GM12878 (cell line): ENCODE data around the gene ANO7. TPM values are rescaled to one million over a fixed set of nuclear protein-coding genes. Genes with fewer than 3 reads are reported as not detected.

Source experiments
- ATAC-seq: fragments of 200-7000 bp; cut with Tn5 transposase; 3 replicates; pipeline ENCODE4 v1.9.1; 2020; ENCODE audit warnings: mild to moderate bottlenecking, moderate library complexity
- BruUV-seq: library from RNA; stranded (reverse); fragments of 400-500 nt; replicated peaks from 2 replicates; lab custom pipeline; 2021; lab: Mats Ljungman, UMichigan
- CTCF ChIA-PET: fragments of 300-600 bp; sonication (Branson Sonifier 250); formaldehyde crosslinking; extraction: SDS; loops from one replicate; lab custom pipeline; 2021; ENCODE audit warnings: inconsistent platforms; lab: Yijun Ruan, JAX
- POLR2A ChIA-PET: fragments of 350-600 bp; formaldehyde crosslinking; extraction: SDS; loops from one replicate; lab custom pipeline; 2021; ENCODE audit warnings: inconsistent platforms; lab: Charles Lee
- RAD21 ChIA-PET: fragments of 300-600 bp; sonication (Branson Sonifier 250); formaldehyde crosslinking; loops from one replicate; lab custom pipeline; 2023; ENCODE audit warnings: antibody characterized with exemption; ENCODE audit not compliant: unreplicated experiment; lab: Charles Lee
- SMC1A ChIA-PET: fragments of 300-600 bp; sonication (Branson Sonifier 250); formaldehyde crosslinking; loops from one replicate; lab custom pipeline; 2023; ENCODE audit not compliant: unreplicated experiment, uncharacterized antibody; lab: Charles Lee
- DNase-seq: peaks from one replicate; pipeline ENCODE4 v3.0.0-alpha.2; 2011; ENCODE audit warnings: low read depth, low spot score
- FAIRE-seq: peaks from 3 replicates; lab custom pipeline; 2011; peaks lifted over from hg19 to GRCh38; lab: Jason Lieb, UNC
- H2AFZ ChIP-seq: 2 replicates; pipeline ENCODE4 v1.6.0; 2011; ENCODE audit warnings: low read depth, low read length, control low read depth; ENCODE audit not compliant: control insufficient read depth
- H3K27ac ChIP-seq: 2 replicates; pipeline ENCODE4 v1.5.1; 2011; ENCODE audit warnings: control low read depth; ENCODE audit not compliant: control insufficient read depth, insufficient read depth
- H3K27me3 ChIP-seq, 2 experiments: replicated peaks in 1 of 2; 2 replicates each; pipeline versions ENCODE4 v1.6.0 to v1.6.1; 2011; ENCODE audit warnings: low read length in 1 of 2; ENCODE audit not compliant: control insufficient read depth in 2 of 2, insufficient read depth in 2 of 2
- H3K36me3 ChIP-seq, 2 experiments: 2 replicates each; pipeline ENCODE4 v1.5.1; 2011; ENCODE audit warnings: low read length in 1 of 2; ENCODE audit not compliant: control insufficient read depth in 2 of 2, insufficient read depth in 2 of 2
- H3K4me1 ChIP-seq: 2 replicates; pipeline ENCODE4 v1.6.1; 2011; ENCODE audit warnings: mild to moderate bottlenecking, low read length, moderate library complexity, mixed read lengths; ENCODE audit not compliant: control insufficient read depth, insufficient read depth
- H3K4me2 ChIP-seq: 2 replicates; pipeline ENCODE4 v1.6.0; 2011; ENCODE audit warnings: control low read depth; ENCODE audit not compliant: control insufficient read depth, insufficient read depth
- H3K4me3 ChIP-seq: fragments of 200-600 bp; sonication (generic); 2 replicates; pipeline ENCODE4 v1.5.1; 2016
- H3K79me2 ChIP-seq: 2 replicates; pipeline ENCODE4 v1.6.0; 2011; ENCODE audit warnings: low read length; ENCODE audit not compliant: control insufficient read depth, insufficient read depth
- H3K9ac ChIP-seq: 2 replicates; pipeline ENCODE4 v1.8.0; 2011; ENCODE audit warnings: low read length, control low read depth, mixed read lengths; ENCODE audit not compliant: control insufficient read depth, insufficient read depth
- H3K9me3 ChIP-seq: replicated peaks from 3 replicates; pipeline ENCODE4 v1.5.1; 2011; ENCODE audit warnings: mild to moderate bottlenecking, low read length; ENCODE audit not compliant: control insufficient read depth, insufficient read depth
- H4K20me1 ChIP-seq: 2 replicates; pipeline ENCODE4 v1.6.0; 2011; ENCODE audit not compliant: control insufficient read depth, insufficient read depth
- ASH2L ChIP-seq: fragments of 300-600, 200-600 bp; sonication (generic); IDR thresholded peaks from 2 replicates; pipeline ENCODE4 v1.6.1; 2017; ENCODE audit warnings: low read depth, mild to moderate bottlenecking, borderline replicate concordance
- ESRRA ChIP-seq: IDR thresholded peaks from 2 replicates; pipeline ENCODE4 v1.6.1; 2012; ENCODE audit warnings: mild to moderate bottlenecking, low read length, improper control_type of control experiment
- MAX ChIP-seq: IDR thresholded peaks from 2 replicates; pipeline ENCODE4 v1.6.1; 2012; ENCODE audit warnings: low read depth, low read length, improper control_type of control experiment
- RUNX3 ChIP-seq: IDR thresholded peaks from 2 replicates; pipeline ENCODE4 v1.6.1; 2012; ENCODE audit warnings: low read length, inconsistent platforms
- SPI1 ChIP-seq: IDR thresholded peaks from 2 replicates; pipeline ENCODE4 v1.6.1; 2011; ENCODE audit warnings: low read depth, mild to moderate bottlenecking, low read length, moderate library complexity, borderline replicate concordance; ENCODE audit not compliant: insufficient read depth
- ZSCAN29 ChIP-seq: fragments of 450-650 bp; IDR thresholded peaks from 2 replicates; pipeline ENCODE4 v1.6.1; 2017; ENCODE audit warnings: mild to moderate bottlenecking, moderate library complexity
- WGBS: methylation state at CpG from one replicate; pipeline ENCODE4 v1.1.6; 2016; ENCODE audit warnings: low lambda C conversion rate; ENCODE audit not compliant: insufficient replicate concordance, insufficient coverage; ENCODE audit errors: missing lambda C conversion rate; 5-methylcytosine and 5-hydroxymethylcytosine counted together
- in situ Hi-C: fragments of 300-500 bp; cut with MboI; formaldehyde crosslinking; loops from 9 replicates; pipeline ENCODE4 v1.14.3; 2018; ENCODE audit warnings: mixed read lengths
- intact Hi-C: fragments of 100-400 bp; cut with micrococcal nuclease; formaldehyde crosslinking; loops from one replicate; pipeline ENCODE4 v1.14.2; 2022; ENCODE audit not compliant: unreplicated experiment
- polyA plus RNA-seq, 11 experiments: library from polyadenylated mRNA; depleted of rRNA in 4 of 11; unstranded in 6 of 11; stranded (reverse) in 5 of 11; fragments of >200 nt; fragmentation: Nextera tagmentation in 4 of 11; fragmentation: Illumina TruSeq in 1 of 11; extraction: Ambion mirVana in 4 of 11; extraction: Trizol in 1 of 11; gene quantifications; 1 replicate in 1 of 11; 2 replicates in 10 of 11; pipeline versions ENCODE4 v1.2.1 to v1.2.3, GENCODE V29; 2011 to 2016; ENCODE audit warnings: inconsistent platforms in 2 of 11, missing spikeins in 2 of 11, low read depth in 1 of 11
- total RNA-seq, 4 experiments: library from RNA; depleted of rRNA in 3 of 4; stranded (reverse); fragments of >200 nt in 3 of 4; fragmentation: Illumina TruSeq in 1 of 4; extraction: Trizol in 1 of 4; gene quantifications; 2 replicates each; pipeline versions ENCODE4 v1.2.1 to v1.2.3, GENCODE V29; 2013 to 2021
- TF ChIP-seq, protein P1 (sequence below): IDR thresholded peaks from 2 replicates; pipeline ENCODE4 v1.6.1; 2011; ENCODE audit warnings: borderline replicate concordance, low read depth, mild to moderate bottlenecking, moderate library complexity, low read length; ENCODE audit not compliant: insufficient read depth, poor library complexity, severe bottlenecking

Gene ANO7
- total and polyA plus RNA-seq, 10 of the 15 experiments (the other 5 are each of a cell fraction or from before 2014, with no cell fraction given), result 0.08 to 1.4 (median 0.44) TPM

DNA sequence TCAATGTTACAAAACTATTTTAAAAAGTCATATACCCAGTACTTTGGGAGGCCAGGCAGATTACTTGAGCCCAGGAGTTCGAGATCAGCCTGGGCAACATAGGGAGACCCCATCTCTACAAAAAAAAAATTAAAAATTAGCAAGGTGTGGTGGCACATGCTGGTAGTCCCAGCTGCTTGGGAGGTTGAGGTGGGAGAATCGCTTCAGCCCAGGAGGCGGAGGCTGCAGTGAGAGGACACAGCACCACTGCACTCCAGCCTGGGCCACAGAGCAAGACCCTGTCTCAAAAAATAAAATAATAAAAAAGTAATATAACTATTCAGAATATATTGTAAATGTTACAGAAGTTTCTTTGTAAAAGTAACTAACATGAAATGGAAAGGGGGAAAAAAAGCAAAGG, 41.1 kb upstream of the ANO7 start:
- Histone ChIP-seq H2AFZ (no peak overlapping the region), H4K20me1 (no peaks in the 10 kb centered on the region), H3K4me1 (peaks cover 23% of the 10 kb centered on the region), H3K27ac (no peak overlapping the region), H3K79me2 (peaks cover 43% of the 10 kb centered on the region), H3K4me2 (peak overlapping the region; percentile 90), H3K27me3 (no peaks in the 10 kb centered on the region), H3K4me3 (no peak overlapping the region), H3K36me3 (no peaks in the 10 kb centered on the region; a peak in 1 of 4 replicates), H3K9ac (no peak overlapping the region), H3K9me3 (no peaks in the 10 kb centered on the region)
- POLR2A ChIA-PET, result interaction anchor here (1.0 to 1.2 kb wide), 2 partner anchors 14 to 34 kb away, joined by 3 read pairs; no protein-coding TSS in a partner anchor
- no TSS peak for BruUV-seq
- in situ Hi-C loops (no loop called here), intact Hi-C loops (loop anchor here (5.0 to 10.0 kb wide), 2 partner anchors 45 to 63 kb away; partner anchors contain the start of gene MTERF4)
- no peak for DNase-seq
- RAD21 ChIA-PET, result interaction anchor here (0.7 to 1.2 kb wide), 4 partner anchors 18 to 70 kb away, joined by 3 to 4 read pairs (median 4); no protein-coding TSS in a partner anchor
- FAIRE-seq, result no peak
- CTCF ChIA-PET, result interaction anchor here (0.9 to 1.2 kb wide), 2 partner anchors 51 to 69 kb away, joined by 3 to 4 read pairs; no protein-coding TSS in a partner anchor
- TF ChIP-seq RUNX3, result no peak
- TF ChIP-seq, protein P1, sequence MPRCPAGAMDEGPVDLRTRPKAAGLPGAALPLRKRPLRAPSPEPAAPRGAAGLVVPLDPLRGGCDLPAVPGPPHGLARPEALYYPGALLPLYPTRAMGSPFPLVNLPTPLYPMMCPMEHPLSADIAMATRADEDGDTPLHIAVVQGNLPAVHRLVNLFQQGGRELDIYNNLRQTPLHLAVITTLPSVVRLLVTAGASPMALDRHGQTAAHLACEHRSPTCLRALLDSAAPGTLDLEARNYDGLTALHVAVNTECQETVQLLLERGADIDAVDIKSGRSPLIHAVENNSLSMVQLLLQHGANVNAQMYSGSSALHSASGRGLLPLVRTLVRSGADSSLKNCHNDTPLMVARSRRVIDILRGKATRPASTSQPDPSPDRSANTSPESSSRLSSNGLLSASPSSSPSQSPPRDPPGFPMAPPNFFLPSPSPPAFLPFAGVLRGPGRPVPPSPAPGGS, result no peak
- no peak for TF ChIP-seq SPI1
- no peak for TF ChIP-seq ZSCAN29
- TF ChIP-seq MAX, result no peak
- no peak for TF ChIP-seq ASH2L
- TF ChIP-seq ESRRA, result no peak
- no peak for ATAC-seq
- 98% methylated on average over 3 of the region's 3 CpGs for WGBS
- SMC1A ChIA-PET, result interaction anchor here (0.9 to 6.2 kb wide), 7 partner anchors 18 to 163 kb away, joined by 3 to 45 read pairs (median 5); partner anchors contain the start of gene MTERF4
